ENCODE measurements around the gene PTPRN2. TPM values are rescaled to one million over a fixed set of nuclear protein-coding genes. Genes with fewer than 3 reads are reported as not detected.
A peak's percentile ranks its signal among the peaks of the same experiment; 100 is the strongest.

The PTPRN2 gene
- total and polyA plus RNA-seq, 9 of the 15 experiments (the other 6 are each of a cell fraction or from before 2014, with no cell fraction given): not detected

- peaks cover 12 to 38% of the 10 kb centered on the region in 2 experiments for H3K27me3 ChIP-seq (ENCODE audit: control insufficient read depth in 2 of 2, insufficient read depth in 2 of 2, low read length in 2 of 2)
- H3K4me2 ChIP-seq (ENCODE audit: insufficient read depth, low read length): no peak overlapping the region
- no peaks in the 10 kb centered on the region for H3K36me3 ChIP-seq (ENCODE audit: control insufficient read depth, insufficient read depth, low read length)
- H2AFZ ChIP-seq (ENCODE audit: low read depth, low read length): no peak overlapping the region
- BruUV-seq (replicated peaks): no TSS peak
- H3K9me1 ChIP-seq (ENCODE audit: control insufficient read depth, insufficient read depth, low read length): no peaks in the 10 kb centered on the region
- ATAC-seq (peak; percentile 89), FAIRE-seq (no peak), DNase-seq (ENCODE audit: extremely low read depth in 1 of 4, low spot score in 3 of 4) (peak in 2 of 4 experiments; percentile 36 to 59)
- no peaks in the 10 kb centered on the region for H3K79me2 ChIP-seq (ENCODE audit: control insufficient read depth, insufficient read depth, low read length)
- no peaks in the 10 kb centered on the region for H3K9me3 ChIP-seq (replicated peaks; ENCODE audit: control insufficient read depth, insufficient read depth, low read depth, low read length)
- in situ Hi-C loops (cut with MboI): no loop called here
- no peak overlapping the region for H3K27ac ChIP-seq (ENCODE audit: extremely low read depth, low read depth, low read length)
- POLR2A ChIA-PET: interaction anchor here (0.7 to 0.9 kb wide), 3 partner anchors 10 to 144 kb away, joined by 3 to 4 read pairs (median 3); no protein-coding TSS in a partner anchor
- peak overlapping the region in 1 of 2 experiments; percentile 26; a peak in 1 of 4 replicates for H3K9ac ChIP-seq (ENCODE audit: insufficient read depth in 1 of 2, low read depth in 2 of 2, low read length in 2 of 2)
- H3K4me1 ChIP-seq (replicated peaks in 1 of 2; ENCODE audit: control insufficient read depth in 2 of 2, insufficient read depth in 2 of 2, low read length in 2 of 2): peaks cover 0 to 14% of the 10 kb centered on the region in 2 experiments; a peak in 1 of 5 replicates
- CTCF ChIA-PET (ENCODE audit: low intra/inter-chr PET ratio): no interaction called here
- WGBS (ENCODE audit: insufficient coverage, low coverage, missing lambda C conversion rate): under 1% methylated on average over 7 of the region's 7 CpGs
- H3K4me3 ChIP-seq: no peak overlapping the region
- intact Hi-C loops (cut with micrococcal nuclease): no loop called here
- no peaks in the 10 kb centered on the region; the same call in 1 of the 2 replicates for H4K20me1 ChIP-seq (replicated peaks; ENCODE audit: control insufficient read depth, insufficient read depth, low read length)
- TF ChIP-seq ZKSCAN1 (IDR thresholded peaks at IDR 0.05; ENCODE audit: low read depth, low read length): peak; percentile 80
- peak; percentile 36 to 51 (median 50); a peak in 5 of 6 replicates for TF ChIP-seq CTCF (IDR thresholded peaks at IDR 0.05 in 2 of 3, conservative IDR thresholded peaks at IDR 0.05 in 1 of 3; ENCODE audit: insufficient read depth in 2 of 3, low read depth in 1 of 3, low read length in 3 of 3)
- peak in 1 of 2 experiments; percentile 51; a peak in 2 of 4 replicates for TF ChIP-seq RAD21 (CRISPR knock-in tag; conservative IDR thresholded peaks at IDR 0.05 in 1 of 2, IDR thresholded peaks at IDR 0.05 in 1 of 2)
- no peak for TF ChIP-seq CBFB (CRISPR knock-in tag; IDR thresholded peaks at IDR 0.05)
- TF ChIP-seq PTTG1 (tag; IDR thresholded peaks at IDR 0.05; ENCODE audit: low read depth): no peak
- no peak for TF ChIP-seq SIN3B (IDR thresholded peaks at IDR 0.05; ENCODE audit: low read depth)
- TF ChIP-seq ATF3 (IDR thresholded peaks at IDR 0.05): no peak
- TF ChIP-seq ATF3 (CRISPR knock-in tag; conservative IDR thresholded peaks at IDR 0.05): no peak
Observed at GRCh38 chr7:158572000-158572828, 15.4 kb downstream of the PTPRN2 start.
